Neural progenitor cell (in vitro differentiated cells): ENCODE measurements around the gene FLCN.

Experiments used
- EZH2 ChIP-seq: fragments of 200-600 bp; sonication (generic); IDR thresholded peaks from 2 replicates; pipeline ENCODE4 v1.6.1; 2017; ENCODE audit warnings: antibody characterized with exemption, mild to moderate bottlenecking, moderate library complexity
- TF ChIP-seq, protein P1 (sequence below): fragments of 200-600 bp; sonication (generic); IDR thresholded peaks from 2 replicates; pipeline ENCODE4 v1.5.1; 2017; ENCODE audit warnings: antibody characterized with exemption, mild to moderate bottlenecking

DNA sequence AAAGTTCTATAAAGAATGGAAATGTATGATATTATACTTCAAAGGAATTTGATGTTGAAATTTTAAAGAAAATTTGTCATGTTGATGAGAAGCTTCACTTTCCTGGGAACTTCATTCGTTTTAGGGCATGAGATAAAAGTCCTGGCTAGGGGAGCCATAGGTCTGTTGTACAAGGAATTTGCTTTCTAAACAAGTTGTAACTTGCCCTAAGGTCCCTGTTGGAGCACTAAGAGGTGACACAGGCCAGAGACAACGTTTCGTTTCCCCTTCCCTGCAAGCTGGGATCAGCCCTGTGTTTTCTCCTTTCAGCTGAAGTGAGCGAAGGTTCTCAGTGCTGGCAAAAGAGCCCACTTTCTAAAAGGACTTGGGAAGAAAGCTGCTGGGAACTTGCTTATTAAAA is 47.4 kb downstream of the FLCN start:
- TF ChIP-seq, protein P1, sequence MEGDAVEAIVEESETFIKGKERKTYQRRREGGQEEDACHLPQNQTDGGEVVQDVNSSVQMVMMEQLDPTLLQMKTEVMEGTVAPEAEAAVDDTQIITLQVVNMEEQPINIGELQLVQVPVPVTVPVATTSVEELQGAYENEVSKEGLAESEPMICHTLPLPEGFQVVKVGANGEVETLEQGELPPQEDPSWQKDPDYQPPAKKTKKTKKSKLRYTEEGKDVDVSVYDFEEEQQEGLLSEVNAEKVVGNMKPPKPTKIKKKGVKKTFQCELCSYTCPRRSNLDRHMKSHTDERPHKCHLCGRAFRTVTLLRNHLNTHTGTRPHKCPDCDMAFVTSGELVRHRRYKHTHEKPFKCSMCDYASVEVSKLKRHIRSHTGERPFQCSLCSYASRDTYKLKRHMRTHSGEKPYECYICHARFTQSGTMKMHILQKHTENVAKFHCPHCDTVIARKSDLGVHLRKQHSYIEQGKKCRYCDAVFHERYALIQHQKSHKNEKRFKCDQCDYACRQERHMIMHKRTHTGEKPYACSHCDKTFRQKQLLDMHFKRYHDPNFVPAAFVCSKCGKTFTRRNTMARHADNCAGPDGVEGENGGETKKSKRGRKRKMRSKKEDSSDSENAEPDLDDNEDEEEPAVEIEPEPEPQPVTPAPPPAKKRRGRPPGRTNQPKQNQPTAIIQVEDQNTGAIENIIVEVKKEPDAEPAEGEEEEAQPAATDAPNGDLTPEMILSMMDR, result no peak
- TF ChIP-seq EZH2, result no peak
